Epithelial cell of prostate (primary cell): ENCODE data around the gene NUMBL.
A peak's percentile ranks its signal among the peaks of the same experiment; 100 is the strongest.
"Not testable (repeated sequence)": the region's sequence is repeated elsewhere in the genome, so short reads cannot be mapped to it uniquely, and the experiment has no call there.

Experiments
- DNase-seq: peaks from one replicate; pipeline ENCODE4 v3.0.0-alpha.2; 2011; ENCODE audit warnings: low read depth, low spot score
- H3K27ac ChIP-seq: fragments of 450-650 bp; 2 replicates; pipeline ENCODE4 v1.5.1; 2017; ENCODE audit warnings: mild to moderate bottlenecking

The NUMBL gene

DNA sequence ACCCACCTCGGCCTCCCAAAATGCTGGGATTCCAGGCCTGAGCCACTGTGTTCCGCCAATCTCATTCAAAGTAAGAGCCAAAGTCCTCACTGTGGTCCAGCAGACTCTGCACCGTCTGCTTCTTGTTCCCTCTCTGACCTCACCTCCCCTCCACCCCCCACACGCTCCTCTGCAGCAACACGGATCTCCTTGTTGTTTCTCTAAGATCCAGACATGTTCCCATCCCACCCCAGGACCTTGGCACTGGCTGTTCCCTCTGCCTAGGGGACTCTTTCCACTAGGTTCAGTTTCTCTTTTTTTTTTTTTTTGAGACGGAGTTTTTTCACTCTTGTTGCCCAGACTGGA, 50.8 kb downstream of the NUMBL start:
- no peak overlapping the region for H3K27ac ChIP-seq
- DNase-seq = no peak

DNA sequence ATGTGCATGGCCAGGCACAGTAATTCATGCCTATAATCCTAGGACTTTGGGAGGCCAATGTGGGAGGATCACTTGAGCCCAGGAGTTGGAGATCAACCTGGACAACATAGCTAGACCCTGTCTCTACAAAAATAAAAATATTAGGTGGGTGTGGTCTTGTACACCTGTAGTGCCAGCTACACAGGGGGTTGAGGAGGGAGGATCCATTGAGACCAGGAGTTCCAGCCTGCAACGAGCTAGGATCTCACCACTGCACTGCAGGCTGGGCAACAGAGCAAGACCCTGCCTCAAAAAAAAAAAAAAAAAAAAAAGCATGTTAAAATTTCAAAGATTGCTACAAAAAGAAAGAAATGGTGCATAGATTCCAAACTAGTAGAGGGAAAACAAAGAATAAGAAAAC, 52.1 kb downstream of the NUMBL start:
- no peak for DNase-seq
- H3K27ac ChIP-seq = no peak overlapping the region

DNA sequence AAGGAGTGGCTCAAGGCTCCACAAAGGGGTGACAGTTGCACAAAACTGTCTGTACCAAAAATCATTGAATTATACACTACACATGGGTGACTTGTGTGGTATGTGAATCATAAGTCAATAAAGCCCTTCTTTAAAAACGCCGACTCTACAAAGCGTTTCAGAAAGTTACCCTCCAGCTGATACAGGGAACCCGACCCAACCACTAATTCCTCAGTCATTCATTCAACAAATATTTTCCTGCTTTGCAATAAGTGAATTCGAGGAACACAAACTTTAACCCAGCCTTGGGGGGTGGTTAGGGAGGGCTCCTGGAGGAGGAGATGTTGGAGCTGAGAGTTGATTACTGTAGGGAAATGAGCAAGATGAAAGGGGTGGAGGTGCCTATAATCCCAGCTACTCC, 57.2 kb downstream of the NUMBL start:
- DNase-seq = no peak
- H3K27ac ChIP-seq = peak overlapping the region; percentile 13

DNA sequence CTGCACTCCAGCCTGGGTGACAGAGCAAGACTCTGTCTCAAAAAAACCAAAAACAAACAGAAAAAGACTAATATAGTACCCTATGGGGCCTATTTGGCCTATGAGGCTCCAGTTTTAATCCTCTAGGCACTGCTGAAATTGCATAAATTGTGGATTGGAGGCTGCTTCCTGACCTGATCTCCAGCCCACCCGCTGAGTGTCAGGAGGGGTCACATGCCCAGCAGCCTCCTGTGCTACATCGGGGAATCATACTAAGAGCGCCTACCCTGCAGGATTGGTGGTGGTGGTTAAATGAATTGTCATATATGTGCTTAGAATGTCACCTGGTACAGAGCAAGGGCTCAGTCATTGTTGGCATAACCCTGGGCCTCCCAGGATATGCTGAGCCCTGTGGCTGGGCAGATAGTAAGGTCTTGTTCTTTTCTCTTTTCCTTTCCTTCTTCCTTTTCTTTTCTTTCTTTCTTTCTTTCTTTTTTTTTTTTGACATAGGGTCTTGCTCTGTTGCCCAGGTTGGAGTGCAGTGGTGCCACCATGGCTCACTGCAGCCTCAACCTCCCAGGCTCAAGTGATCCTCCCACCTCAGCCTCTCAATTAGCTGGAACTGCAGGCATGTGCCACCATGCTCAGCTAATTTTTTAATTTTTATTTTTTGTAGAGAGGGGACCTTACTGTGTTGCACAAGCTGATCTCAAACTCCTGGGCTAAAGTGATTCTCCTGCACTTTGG, 58.0 kb downstream of the NUMBL start:
- no peak for DNase-seq
- no peak overlapping the region for H3K27ac ChIP-seq

DNA sequence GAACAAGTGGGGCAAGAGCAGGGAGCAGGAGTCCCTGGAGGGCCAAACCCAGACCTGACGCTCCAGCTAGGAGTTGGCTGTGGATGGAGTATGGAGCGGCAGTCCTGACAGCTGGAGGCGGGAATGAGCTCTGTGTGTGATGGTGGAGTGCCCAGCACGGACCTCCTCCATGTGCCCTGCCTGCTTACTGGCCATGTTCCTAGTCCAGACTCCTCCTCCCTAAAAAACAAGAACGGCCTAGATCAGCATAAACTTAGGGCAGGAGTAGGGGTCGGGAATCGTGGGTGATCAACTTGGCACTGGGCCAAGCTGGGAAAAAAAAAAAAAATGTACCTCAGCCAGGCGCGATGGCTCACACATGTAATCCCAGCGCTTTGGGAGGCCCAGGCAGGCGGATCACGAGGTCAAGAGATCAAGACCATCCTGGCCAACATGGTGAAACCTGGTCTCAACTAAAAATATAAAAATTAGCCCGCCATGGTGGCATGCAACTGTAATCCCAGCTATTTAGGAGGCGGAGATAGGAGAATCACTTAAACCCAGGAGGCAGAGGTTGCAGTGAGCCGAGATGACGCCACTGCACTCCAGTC, 59.8 kb downstream of the NUMBL start:
- H3K27ac ChIP-seq = no peak overlapping the region
- no peak for DNase-seq

DNA sequence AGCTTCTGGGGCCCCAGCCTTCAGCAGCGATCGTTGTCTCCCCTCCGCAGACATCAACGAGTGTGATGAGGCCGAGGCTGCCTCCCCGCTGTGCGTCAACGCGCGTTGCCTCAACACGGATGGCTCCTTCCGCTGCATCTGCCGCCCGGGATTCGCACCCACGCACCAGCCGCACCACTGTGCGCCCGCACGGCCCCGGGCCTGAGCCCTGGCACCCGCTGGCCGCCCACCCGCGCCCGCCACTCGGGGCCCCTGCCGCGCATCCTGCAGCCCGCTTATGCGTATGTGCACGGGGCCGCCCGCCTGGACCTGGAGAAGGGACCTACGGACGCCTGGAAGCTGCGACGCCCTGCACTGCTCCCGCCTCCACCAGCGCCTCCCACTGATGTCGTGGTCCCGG, 61.1 kb downstream of the NUMBL start:
- no peak overlapping the region for H3K27ac ChIP-seq
- DNase-seq = no peak

DNA sequence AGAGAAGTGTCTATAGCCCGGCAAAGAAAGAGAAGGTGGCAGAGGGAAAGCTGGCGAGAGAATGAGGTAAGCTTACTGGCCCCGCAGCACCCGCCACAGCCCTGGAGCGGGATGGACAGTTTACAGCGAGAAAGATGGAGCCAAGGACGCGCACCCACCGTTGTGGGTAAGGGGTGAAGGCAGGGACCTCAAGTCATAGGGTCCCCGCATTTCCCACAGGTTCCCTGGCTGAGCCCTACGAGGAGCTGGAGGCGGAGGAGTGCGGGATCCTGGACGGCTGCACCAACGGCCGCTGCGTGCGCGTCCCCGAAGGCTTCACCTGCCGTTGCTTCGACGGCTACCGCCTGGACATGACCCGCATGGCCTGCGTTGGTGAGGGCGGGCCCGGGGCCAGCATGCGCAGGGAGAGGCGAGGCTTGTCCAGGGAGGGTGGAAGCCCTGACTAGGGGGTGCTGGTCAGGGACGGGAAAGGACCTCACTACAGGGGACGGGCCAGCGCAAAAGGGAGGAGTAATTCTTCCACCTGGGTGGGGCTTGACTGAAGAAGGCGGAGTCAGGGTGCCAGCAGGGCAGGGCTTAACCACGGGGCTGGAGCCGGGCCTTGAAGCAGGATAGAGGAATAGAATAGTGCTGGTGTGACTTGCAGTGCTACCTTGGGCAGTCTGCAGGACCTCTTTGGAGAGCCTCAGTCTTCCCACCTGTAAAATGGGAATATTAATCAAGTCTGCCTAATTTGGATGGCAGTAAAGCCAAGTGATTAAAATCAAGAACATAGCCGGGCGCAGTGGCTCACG, 62.8 kb downstream of the NUMBL start:
- no peak for DNase-seq
- no peak overlapping the region for H3K27ac ChIP-seq

DNA sequence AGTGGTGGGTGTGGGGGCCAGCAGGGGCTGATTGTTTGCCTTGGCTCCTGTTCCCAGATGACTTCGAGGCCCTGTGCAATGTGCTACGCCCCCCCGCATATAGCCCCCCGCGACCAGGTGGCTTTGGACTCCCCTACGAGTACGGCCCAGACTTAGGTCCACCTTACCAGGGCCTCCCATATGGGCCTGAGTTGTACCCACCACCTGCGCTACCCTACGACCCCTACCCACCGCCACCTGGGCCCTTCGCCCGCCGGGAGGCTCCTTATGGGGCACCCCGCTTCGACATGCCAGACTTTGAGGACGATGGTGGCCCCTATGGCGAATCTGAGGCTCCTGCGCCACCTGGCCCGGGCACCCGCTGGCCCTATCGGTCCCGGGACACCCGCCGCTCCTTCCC, 63.5 kb downstream of the NUMBL start:
- DNase-seq = no peak

DNA sequence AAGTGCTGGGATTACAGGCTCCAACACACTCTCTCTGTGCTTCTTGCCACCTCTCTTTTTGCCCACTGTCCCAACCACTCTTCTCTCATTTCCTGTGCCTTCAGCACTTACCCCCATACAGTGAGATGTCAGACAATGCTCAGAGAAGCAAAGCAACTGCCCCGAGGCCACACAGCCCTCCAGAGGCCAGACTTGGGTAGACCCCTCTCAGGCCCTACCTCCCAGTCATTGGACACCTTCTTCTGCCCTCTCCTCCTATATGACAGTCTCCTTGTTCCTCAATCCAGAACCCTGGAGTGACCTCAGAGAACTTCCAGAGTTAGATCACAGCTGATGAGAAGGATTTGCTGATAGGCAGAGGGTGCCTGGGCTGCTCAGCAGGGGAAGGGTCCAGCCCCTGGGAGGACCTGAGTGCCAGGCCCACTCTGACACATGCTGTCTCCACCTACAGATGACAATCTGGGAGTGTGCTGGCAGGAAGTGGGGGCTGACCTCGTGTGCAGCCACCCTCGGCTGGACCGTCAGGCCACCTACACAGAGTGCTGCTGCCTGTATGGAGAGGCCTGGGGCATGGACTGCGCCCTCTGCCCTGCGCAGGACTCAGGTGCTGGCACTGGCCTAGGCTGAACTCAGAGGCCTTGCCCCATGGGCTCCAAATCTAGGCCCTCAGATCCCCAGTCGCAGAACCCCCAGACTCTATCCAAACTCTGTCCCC, 64.9 kb downstream of the NUMBL start:
- H3K27ac ChIP-seq = no peak overlapping the region
- no peak for DNase-seq

More for the DNA sequence above, 63.5 kb downstream of the NUMBL start:
- no peak overlapping the region for H3K27ac ChIP-seq

DNA sequence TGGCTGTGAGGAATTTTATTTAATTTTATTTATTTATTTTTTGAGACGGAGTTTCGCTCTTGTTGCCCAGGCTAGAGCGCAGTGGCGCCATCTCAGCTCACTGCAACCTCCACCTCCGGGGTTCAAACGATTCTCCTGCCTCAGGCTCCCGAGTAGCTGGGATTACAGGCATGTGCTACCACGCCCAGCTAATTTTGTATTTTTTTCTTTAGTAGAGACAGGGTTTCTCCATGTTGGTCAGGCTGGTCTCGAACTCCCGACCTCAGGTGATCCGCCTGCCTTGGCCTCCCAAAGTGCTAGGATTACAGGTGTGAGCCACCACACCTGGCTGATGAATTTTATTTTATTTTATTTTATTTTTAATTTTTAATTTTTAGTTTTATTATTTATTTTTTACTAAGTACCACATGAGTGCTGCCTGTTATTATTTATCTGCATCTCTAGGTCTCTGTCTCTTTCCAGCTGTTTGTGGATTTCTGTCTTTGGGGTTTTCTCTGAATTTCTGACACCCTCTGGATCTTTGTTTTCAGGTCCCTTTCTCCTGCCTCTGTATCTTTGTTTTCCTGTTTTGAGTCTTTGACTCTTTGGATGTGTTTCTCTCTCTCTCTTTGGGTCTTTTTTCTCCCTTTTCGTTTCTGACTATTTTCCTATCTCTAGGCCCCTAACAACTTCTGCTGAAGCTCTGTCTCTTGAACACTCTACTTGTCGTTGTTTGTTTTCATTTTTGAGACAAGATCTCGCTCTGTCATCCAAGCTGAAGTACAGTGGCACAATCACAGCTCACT, 65.9 kb downstream of the NUMBL start:
- H3K27ac ChIP-seq, DNase-seq: not testable (repeated sequence)

DNA sequence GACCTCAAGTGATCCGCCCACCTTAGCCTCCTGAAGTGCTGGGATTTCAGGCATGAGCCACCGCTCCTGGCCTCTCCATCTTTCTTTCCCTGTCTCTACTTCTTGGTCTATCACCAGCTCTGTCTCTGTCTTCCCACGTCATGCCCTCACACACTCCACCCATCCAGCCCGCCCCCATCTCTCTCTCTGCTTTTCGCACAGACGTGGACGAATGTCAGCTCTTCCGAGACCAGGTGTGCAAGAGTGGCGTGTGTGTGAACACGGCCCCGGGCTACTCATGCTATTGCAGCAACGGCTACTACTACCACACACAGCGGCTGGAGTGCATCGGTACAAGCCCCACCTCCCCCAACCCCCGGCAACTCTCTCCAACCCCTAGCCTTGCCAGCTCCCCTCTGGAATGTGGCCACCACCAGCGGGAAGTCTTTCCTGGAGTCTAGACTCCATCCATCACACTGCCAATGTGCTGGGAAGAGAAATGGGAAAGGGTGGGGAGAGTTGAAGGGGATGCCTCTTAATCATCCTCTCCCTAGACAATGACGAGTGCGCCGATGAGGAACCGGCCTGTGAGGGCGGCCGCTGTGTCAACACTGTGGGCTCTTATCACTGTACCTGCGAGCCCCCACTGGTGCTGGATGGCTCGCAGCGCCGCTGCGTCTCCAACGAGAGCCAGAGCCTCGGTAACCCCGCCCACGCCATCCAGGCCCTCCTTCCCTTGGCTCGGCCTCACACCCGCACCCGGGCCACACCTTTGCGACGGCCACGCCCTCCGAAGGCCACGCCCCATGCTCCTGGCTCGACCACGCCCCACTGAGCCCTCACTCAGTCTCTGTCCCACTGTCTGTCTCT, 66.8 kb downstream of the NUMBL start:
- H3K27ac ChIP-seq = no peak overlapping the region
- no peak for DNase-seq

DNA sequence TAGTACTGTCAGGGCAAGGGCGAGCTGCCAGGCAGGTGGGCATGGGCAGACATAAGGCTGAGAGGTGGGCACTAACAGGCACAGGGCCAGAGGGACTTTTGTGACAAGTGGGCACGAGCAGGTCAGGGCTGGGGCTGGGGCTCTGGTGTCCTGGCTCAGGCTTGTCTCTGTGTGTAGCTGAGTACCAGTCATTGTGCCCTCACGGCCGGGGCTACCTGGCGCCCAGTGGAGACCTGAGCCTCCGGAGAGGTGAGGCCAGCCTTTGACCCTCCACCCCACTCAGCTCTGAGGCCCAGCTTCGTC, 67.7 kb downstream of the NUMBL start:
- no peak for DNase-seq

DNA sequence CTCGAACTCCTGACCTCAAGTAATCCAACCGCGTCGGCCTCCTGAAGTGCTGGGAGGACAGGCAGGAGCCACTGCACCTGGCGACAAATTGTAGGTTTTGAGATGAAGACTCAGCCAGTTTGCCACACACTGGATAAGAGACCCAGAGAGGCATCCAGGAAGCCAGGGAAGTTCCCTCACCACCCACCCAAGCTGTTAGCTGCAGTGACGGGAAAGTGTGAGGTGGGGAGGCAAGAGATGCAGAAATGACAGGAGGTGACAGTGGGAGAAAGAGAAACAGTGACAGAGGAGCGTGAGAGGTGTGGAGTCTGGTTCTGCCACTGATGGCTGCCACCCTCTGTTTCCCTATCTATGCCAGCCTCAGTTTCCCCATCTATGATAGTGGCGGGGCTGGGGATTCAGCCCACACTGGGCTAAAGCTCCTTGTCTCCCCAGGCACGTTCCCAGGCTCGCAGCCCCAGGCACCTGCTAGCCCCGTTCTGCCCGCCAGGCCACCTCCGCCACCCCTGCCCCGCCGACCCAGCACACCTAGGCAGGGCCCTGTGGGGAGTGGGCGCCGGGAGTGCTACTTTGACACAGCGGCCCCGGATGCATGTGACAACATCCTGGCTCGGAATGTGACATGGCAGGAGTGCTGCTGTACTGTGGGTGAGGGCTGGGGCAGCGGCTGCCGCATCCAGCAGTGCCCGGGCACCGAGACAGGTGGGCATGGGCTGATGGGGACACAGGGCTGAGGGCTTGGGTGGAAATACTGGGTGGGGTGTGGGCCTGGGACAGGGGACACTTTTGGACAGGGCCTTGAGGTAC, 68.3 kb downstream of the NUMBL start:
- DNase-seq = no peak

More for the DNA sequence above, 67.7 kb downstream of the NUMBL start:
- H3K27ac ChIP-seq = no peak overlapping the region

DNA sequence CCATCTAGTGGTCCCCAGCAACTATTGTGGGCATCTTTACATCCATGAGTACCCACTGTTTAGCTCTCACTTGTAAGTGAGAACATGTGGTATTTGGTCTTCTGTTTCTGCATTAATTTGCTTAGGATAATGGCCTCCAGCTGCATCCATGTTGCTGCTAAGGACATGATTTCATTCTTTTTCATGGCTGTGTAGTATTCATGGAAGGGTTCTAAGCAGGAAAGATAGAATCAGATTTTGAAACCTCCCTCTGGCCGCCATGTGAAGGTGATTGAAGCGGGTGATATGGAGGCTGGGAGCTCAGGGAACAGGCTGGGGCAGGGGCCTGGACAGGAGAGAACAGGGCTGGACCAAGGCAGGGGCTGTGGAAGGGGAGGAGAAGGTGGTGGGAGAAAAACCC, 69.2 kb downstream of the NUMBL start:
- no peak for DNase-seq
- no peak overlapping the region for H3K27ac ChIP-seq

More for the DNA sequence above, 68.3 kb downstream of the NUMBL start:
- no peak overlapping the region for H3K27ac ChIP-seq

DNA sequence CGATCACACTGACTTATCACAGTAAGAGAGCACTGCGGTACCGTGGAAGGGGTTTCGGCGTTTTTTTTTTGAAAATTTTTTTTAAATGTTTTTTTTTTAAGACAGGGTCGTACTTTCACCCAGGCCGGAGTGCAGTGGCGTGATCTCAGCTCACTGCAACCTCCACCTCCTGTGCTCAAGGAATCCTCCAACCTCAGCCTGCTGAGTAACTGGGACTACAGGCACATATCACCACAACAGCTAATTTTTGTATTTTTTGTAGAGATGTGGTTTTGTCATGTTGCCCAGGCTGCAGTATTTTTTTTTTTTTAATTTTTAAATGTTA, 70.3 kb downstream of the NUMBL start:
- H3K27ac ChIP-seq = no peak overlapping the region
- DNase-seq = no peak

DNA sequence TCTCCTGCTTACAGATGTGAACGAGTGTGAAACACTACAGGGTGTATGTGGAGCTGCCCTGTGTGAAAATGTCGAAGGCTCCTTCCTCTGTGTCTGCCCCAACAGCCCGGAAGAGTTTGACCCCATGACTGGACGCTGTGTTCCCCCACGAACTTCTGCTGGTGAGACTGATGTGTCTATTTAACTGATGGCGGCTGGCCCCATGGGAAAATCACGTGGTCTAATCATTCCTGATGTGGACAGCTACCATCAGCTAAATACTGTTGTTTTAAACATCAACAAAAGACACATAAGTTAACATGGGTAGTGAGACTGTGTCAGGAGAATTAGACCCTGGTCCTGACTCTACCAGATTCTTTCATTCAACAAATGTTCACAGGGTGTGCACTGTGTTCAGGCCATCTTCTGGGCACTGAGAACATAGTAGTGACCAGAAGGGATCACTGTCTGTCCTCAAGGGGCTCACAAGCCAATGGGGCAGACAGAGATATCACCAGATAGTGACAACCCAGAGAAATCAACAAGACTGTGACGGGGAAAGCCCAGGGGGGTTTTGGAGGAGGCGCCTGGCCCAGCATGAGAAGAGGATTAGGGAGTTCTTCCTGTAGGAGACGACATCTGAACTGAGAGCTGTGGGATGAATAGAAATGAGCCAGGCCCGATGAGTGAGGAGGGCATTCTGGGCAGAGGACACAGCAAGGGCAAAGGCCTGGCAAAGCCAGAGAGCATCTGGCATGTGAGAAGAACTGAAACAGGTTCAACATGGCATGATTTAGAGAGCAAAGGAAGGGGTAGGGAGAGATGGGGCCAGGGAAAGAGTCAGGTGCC, 70.9 kb downstream of the NUMBL start:
- DNase-seq = no peak
- no peak overlapping the region for H3K27ac ChIP-seq

DNA sequence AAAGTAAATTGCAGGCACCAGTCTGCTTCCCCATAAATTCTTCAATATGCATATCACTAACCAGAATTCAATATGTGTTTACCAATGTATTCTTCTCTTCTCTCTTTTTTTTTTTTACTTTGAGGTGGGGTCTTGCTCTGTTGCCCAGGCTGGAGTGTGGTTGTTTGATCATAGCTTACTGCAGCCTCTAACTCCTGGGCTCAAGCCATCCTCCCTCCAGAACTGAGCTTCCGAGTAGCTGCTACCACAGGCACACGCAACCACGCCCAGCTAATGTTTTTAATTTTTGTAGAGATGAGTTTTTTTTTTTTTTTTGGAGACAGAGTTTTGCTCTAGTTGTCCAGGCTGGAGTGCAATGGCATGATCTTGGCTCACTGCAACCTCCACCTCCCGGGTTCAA, 72.5 kb downstream of the NUMBL start:
- no peak overlapping the region for H3K27ac ChIP-seq
- DNase-seq = no peak

DNA sequence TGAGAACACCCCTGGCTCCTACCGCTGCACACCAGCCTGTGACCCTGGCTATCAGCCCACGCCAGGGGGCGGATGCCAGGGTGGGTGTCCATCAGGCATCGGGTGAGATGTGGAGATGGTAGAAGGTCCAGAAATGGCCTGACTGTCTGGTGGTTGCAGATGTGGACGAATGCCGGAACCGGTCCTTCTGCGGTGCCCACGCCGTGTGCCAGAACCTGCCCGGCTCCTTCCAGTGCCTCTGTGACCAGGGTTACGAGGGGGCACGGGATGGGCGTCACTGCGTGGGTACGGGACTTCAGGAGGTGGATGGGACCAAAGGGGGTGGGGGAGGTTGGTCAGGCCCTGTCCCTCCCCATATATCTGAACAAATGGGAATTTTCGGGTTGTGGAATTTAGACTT, 73.5 kb downstream of the NUMBL start:
- no peak overlapping the region for H3K27ac ChIP-seq
- no peak for DNase-seq
